HG03521 (cell line): Measurements from ENCODE around the gene PPP1R12B.
"Not testable (repeated sequence)": the region's sequence is repeated elsewhere in the genome, so short reads cannot be mapped to it uniquely, and the experiment has no call there.

Experiments
- ATAC-seq: cut with Tn5 transposase; IDR thresholded peaks from one replicate; pipeline ENCODE4 v1.9.1; 2021; ENCODE audit warnings: mild to moderate bottlenecking, moderate library complexity; ENCODE audit not compliant: unreplicated experiment

Gene PPP1R12B

GRCh38 chr1:202575918-202576653 lies 227.6 kb downstream of the PPP1R12B start:
- no peak for ATAC-seq

GRCh38 chr1:202576816-202577215 lies 228.3 kb downstream of the PPP1R12B start:
- ATAC-seq = no peak

- ATAC-seq = no peak
Observed at GRCh38 chr1:202577381-202577780, 228.9 kb downstream of the PPP1R12B start.

GRCh38 chr1:202578001-202578504 lies 229.6 kb downstream of the PPP1R12B start:
- ATAC-seq = no peak

- no peak for ATAC-seq
Observed at GRCh38 chr1:202578565-202578964, 230.1 kb downstream of the PPP1R12B start.

GRCh38 chr1:202579806-202580205 lies 231.3 kb downstream of the PPP1R12B start:
- no peak for ATAC-seq

GRCh38 chr1:202580619-202581018 lies 232.1 kb downstream of the PPP1R12B start:
- ATAC-seq = no peak

- not testable (repeated sequence) for ATAC-seq
Observed at GRCh38 chr1:202582350-202582749, 233.9 kb downstream of the PPP1R12B start.

GRCh38 chr1:202584707-202585589 lies 236.4 kb downstream of the PPP1R12B start:
- ATAC-seq = no peak

- ATAC-seq = no peak
Observed at GRCh38 chr1:202585590-202585933, 237.1 kb downstream of the PPP1R12B start.

- no peak for ATAC-seq
Observed at GRCh38 chr1:202586018-202586821, 237.7 kb downstream of the PPP1R12B start.

- ATAC-seq = no peak
Observed at GRCh38 chr1:202586871-202587270, 238.4 kb downstream of the PPP1R12B start.

GRCh38 chr1:202587859-202588485 lies 239.5 kb downstream of the PPP1R12B start:
- no peak for ATAC-seq

GRCh38 chr1:202588503-202589189 lies 240.1 kb downstream of the PPP1R12B start:
- ATAC-seq = no peak

GRCh38 chr1:202589190-202589930 lies 240.9 kb downstream of the PPP1R12B start:
- ATAC-seq = no peak

- ATAC-seq = no peak
Observed at GRCh38 chr1:202590126-202590525, 241.6 kb downstream of the PPP1R12B start.

- ATAC-seq = no peak
Observed at GRCh38 chr1:202590975-202591411, 242.5 kb downstream of the PPP1R12B start.

GRCh38 chr1:202591515-202591914 lies 243.0 kb downstream of the PPP1R12B start:
- no peak for ATAC-seq

GRCh38 chr1:202592146-202592545 lies 243.6 kb downstream of the PPP1R12B start:
- no peak for ATAC-seq
